ELR (cell line): ENCODE measurements around the gene MRPL30.
"Not testable (repeated sequence)": the region's sequence is repeated elsewhere in the genome, so short reads cannot be mapped to it uniquely, and the experiment has no call there.

Experiments
- DNase-seq: peaks from one replicate; pipeline ENCODE4 v3.0.0-alpha.2; 2015; ENCODE audit warnings: low read depth

MRPL30 gene

GRCh38 chr2:99184811-99185210, 3.8 kb downstream of the MRPL30 start:
- no peak for DNase-seq

GRCh38 chr2:99187011-99187410, 6.0 kb downstream of the MRPL30 start:
- no peak for DNase-seq

GRCh38 chr2:99188357-99188756, 7.4 kb downstream of the MRPL30 start:
- no peak for DNase-seq

- DNase-seq: peak; percentile 9
Observed at GRCh38 chr2:99190548-99190947, 9.6 kb downstream of the MRPL30 start.

GRCh38 chr2:99192364-99192763, 11.4 kb downstream of the MRPL30 start:
- not testable (repeated sequence) for DNase-seq

- DNase-seq: no peak
Observed at GRCh38 chr2:99198103-99198841, 17.3 kb downstream of the MRPL30 start.

GRCh38 chr2:99200076-99200800, 19.3 kb downstream of the MRPL30 start:
- DNase-seq: no peak

- peak; percentile 13 for DNase-seq
Observed at GRCh38 chr2:99201959-99202678, 21.1 kb downstream of the MRPL30 start.

GRCh38 chr2:99205491-99205890, 24.5 kb downstream of the MRPL30 start:
- no peak for DNase-seq

GRCh38 chr2:99216096-99216495, 35.1 kb downstream of the MRPL30 start:
- no peak for DNase-seq

- no peak for DNase-seq
Observed at GRCh38 chr2:99217929-99218501, 37.0 kb downstream of the MRPL30 start.

- DNase-seq: not testable (repeated sequence)
Observed at GRCh38 chr2:99233177-99233576, 52.2 kb downstream of the MRPL30 start.

GRCh38 chr2:99238599-99238998, 57.6 kb downstream of the MRPL30 start:
- DNase-seq: no peak

GRCh38 chr2:99240431-99240830, 59.4 kb downstream of the MRPL30 start:
- DNase-seq: no peak

GRCh38 chr2:99242151-99242550, 61.2 kb downstream of the MRPL30 start:
- DNase-seq: no peak
